ENCODE results near the gene NEK7. TPM values are rescaled to one million over a fixed set of nuclear protein-coding genes. Genes with fewer than 3 reads are reported as not detected.
A peak's percentile ranks its signal among the peaks of the same experiment; 100 is the strongest.

NEK7 gene
- total RNA-seq, 2 donors from 2014 or later = 45.5 to 60.1 TPM

- peaks cover 5 to 10% of the 10 kb centered on the region in 2 donors for H3K36me3 Mint-ChIP-seq
- ATAC-seq = peak in 1 of 2 donors; percentile 62
- DNase-seq (ENCODE audit: low spot score in 2 of 2) = no peak
- peaks cover 8 to 27% of the 10 kb centered on the region in 2 donors for H3K9me3 Mint-ChIP-seq
- H3K27ac Mint-ChIP-seq = no peak overlapping the region
Measured at GRCh38 chr1:198132060-198132781, 24.6 kb upstream of the NEK7 start.

- DNase-seq (ENCODE audit: low spot score in 2 of 2) (no peak), ATAC-seq (peak in 1 of 2 donors; percentile 68)
- no peak overlapping the region for H3K27ac Mint-ChIP-seq
- H3K36me3 Mint-ChIP-seq = peaks cover 5 to 14% of the 10 kb centered on the region in 2 donors
- peaks cover 8 to 34% of the 10 kb centered on the region in 2 donors for H3K9me3 Mint-ChIP-seq
Measured at GRCh38 chr1:198134252-198134651, 22.5 kb upstream of the NEK7 start.

- DNase-seq (ENCODE audit: low spot score in 2 of 2) = no peak
- peaks cover 10 to 17% of the 10 kb centered on the region in 2 donors for H3K36me3 Mint-ChIP-seq
- H3K9me3 Mint-ChIP-seq = peaks cover 8 to 39% of the 10 kb centered on the region in 2 donors
- no peak overlapping the region for H3K27ac Mint-ChIP-seq
- no peak for ATAC-seq
Measured at GRCh38 chr1:198135366-198135765, 21.4 kb upstream of the NEK7 start.

DNA sequence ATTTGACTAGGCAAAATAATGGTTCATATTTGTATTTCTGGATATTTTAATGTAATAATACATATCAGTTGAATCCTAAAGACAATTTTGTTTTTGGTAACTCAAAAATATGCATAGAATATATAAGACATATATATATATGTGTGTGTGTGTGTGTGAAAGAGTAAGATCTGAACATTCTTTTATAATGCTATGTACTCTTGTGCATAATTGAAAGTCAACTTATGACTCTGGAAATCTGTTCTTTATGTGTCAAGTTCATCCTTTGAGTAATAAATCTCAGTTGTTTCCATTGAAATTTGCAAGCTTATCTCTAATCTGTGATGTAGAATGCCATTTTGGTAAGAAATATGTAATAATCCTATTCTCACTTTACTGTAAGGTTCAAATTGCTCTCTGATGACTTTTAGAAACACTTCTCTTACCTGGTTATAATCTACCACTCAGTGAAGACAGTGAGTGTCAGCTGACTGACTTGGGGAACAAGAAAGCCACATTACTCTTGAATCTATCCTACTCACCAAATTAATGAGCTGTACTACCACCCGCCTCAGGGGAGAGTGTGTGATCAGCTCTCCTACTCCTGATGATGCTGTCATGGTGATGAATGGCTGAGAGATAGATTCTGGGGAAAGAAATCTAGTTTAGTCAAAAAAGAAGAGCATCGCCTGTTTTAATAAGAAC is 15.0 kb upstream of the NEK7 start:
- H3K36me3 Mint-ChIP-seq = peaks cover 7 to 9% of the 10 kb centered on the region in 2 donors
- DNase-seq (ENCODE audit: low spot score in 2 of 2) = no peak
- H3K27ac Mint-ChIP-seq = no peak overlapping the region
- H3K9me3 Mint-ChIP-seq = peaks cover 0 to 15% of the 10 kb centered on the region in 2 donors
- peak; percentile 24 to 76 for ATAC-seq

- no peak for DNase-seq (ENCODE audit: low spot score in 2 of 2)
- Mint-ChIP-seq H3K27ac (no peak overlapping the region), H3K9me3 (peaks cover 0 to 8% of the 10 kb centered on the region in 2 donors), H3K36me3 (peaks cover 7 to 9% of the 10 kb centered on the region in 2 donors)
- ATAC-seq = no peak
Measured at GRCh38 chr1:198143797-198144196, 13.0 kb upstream of the NEK7 start.

GRCh38 chr1:198147216-198147615 is 9.6 kb upstream of the NEK7 start:
- no peaks in the 10 kb centered on the region for H3K36me3 Mint-ChIP-seq
- H3K9me3 Mint-ChIP-seq = no peaks in the 10 kb centered on the region
- ATAC-seq (no peak), DNase-seq (ENCODE audit: low spot score in 2 of 2) (no peak)
- H3K27ac Mint-ChIP-seq = no peak overlapping the region

GRCh38 chr1:198150369-198150768 is 6.4 kb upstream of the NEK7 start:
- no peak overlapping the region for H3K27ac Mint-ChIP-seq

DNA sequence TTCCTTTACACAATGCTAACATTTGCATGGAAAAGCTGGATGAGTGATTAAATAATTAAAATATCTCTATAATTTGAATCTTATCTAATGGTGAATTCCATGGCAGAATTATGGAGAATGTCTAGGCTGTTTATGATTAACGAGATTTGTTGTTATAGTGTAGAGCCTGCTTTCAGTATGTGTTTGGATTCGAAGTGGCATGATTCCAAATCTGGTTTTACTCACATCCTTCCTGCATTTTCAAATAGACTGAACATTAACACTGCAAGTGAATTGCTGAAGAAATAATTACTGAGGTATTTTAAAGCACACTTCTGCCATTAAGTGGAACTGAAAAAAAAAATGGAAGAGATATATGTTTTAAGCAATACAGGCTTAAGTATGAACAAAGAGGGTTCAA is 5.1 kb upstream of the NEK7 start:
- DNase-seq (ENCODE audit: low spot score in 2 of 2) = no peak

More at GRCh38 chr1:198150369-198150768, 6.4 kb upstream of the NEK7 start:
- Mint-ChIP-seq H3K9me3 (no peaks in the 10 kb centered on the region), H3K36me3 (no peaks in the 10 kb centered on the region)
- ATAC-seq (no peak), DNase-seq (ENCODE audit: low spot score in 2 of 2) (no peak)

DNA sequence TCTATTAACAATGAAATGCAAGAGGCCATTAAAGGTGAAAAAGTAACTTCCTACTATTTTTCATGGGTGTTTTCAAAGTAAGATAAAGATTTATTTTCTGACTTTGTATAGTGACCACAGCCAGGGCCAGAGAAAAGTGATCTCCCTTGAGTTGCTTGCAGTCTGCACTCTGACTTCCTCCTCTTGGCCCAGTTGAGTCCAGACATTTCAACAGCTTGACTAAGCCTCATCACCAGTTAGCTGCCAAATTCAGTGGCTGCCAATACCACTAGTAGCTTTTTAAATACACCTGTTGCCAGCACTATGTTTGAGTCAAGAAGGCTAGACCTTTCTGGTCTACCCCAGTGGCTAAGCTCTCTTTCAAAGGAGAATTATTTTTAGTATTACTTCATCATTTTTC is 3.7 kb upstream of the NEK7 start:
- Mint-ChIP-seq H3K36me3 (peaks cover 9 to 14% of the 10 kb centered on the region in 2 donors), H3K9me3 (no peaks in the 10 kb centered on the region), H3K27ac (no peak overlapping the region)
- no peak for ATAC-seq
- no peak for DNase-seq (ENCODE audit: low spot score in 2 of 2)

More for the DNA sequence above, 5.1 kb upstream of the NEK7 start:
- Mint-ChIP-seq H3K9me3 (no peaks in the 10 kb centered on the region), H3K27ac (no peak overlapping the region), H3K36me3 (peaks cover 0 to 5% of the 10 kb centered on the region in 2 donors)
- ATAC-seq = no peak

DNA sequence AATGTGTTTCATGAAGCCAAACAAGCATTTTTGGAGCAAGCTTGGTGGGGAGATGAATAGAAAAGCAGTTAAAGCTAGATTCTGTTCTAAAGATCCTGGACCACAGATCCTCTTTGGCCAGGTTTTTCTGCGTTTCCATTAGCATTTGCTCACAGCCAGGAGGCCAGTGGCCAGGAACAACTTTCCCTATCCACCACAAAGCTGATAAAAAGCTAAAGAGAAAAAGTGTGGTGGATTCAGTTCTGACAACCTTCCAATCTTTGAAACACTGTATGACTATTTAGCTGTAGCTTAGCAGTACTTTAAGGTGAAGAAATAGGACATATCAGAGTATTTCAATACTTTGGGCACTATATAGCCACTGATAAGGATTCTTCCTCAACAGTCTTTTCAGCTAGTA is 3.0 kb upstream of the NEK7 start:
- no peak for ATAC-seq
- H3K27ac Mint-ChIP-seq = no peak overlapping the region
- no peak for DNase-seq (ENCODE audit: low spot score in 2 of 2)
- H3K9me3 Mint-ChIP-seq = no peaks in the 10 kb centered on the region
- H3K36me3 Mint-ChIP-seq = peaks cover 16 to 21% of the 10 kb centered on the region in 2 donors

- DNase-seq (ENCODE audit: low spot score in 2 of 2) (no peak), ATAC-seq (no peak)
- Mint-ChIP-seq H3K27ac (no peak overlapping the region), H3K36me3 (peaks cover 17 to 21% of the 10 kb centered on the region in 2 donors), H3K9me3 (no peaks in the 10 kb centered on the region)
Measured at GRCh38 chr1:198155253-198155652, 1.5 kb upstream of the NEK7 start.

DNA sequence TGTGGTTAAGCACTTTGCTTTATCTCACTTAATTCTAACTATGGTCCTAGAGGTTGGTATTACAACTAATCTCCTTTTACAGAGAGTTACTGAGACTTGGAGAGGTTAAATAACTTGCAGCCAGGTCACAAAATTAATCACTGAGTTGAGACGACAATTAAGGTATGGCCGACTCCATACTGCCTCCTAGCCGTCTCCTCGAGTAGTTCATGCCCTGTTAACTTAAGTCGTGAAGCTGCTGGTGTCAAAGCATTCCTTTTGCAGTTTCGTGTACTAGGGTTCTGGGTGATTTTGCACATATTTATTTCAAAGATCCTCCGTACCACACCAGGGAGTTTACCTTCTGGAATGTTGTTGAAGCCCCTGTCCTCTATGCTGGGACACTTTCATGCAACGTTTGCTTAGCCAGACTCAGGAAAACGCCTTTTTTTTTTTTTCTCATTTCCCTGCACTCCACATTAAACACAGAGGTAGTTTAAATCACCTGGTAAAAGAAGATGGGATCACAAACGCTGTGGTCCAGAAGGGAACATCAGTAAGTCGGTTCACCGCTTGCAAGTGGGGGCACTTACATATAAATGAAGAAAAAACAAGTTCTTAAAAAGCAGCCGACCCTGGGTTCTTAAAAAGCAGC is 570 bp upstream of the NEK7 start:
- no peaks in the 10 kb centered on the region for H3K9me3 Mint-ChIP-seq
- peak overlapping the region; percentile 81 to 96 for H3K27ac Mint-ChIP-seq
- ATAC-seq (peak; percentile 13 to 18), DNase-seq (ENCODE audit: low spot score in 2 of 2) (peak; percentile 68 to 69)
- peaks cover 17 to 21% of the 10 kb centered on the region in 2 donors for H3K36me3 Mint-ChIP-seq

DNA sequence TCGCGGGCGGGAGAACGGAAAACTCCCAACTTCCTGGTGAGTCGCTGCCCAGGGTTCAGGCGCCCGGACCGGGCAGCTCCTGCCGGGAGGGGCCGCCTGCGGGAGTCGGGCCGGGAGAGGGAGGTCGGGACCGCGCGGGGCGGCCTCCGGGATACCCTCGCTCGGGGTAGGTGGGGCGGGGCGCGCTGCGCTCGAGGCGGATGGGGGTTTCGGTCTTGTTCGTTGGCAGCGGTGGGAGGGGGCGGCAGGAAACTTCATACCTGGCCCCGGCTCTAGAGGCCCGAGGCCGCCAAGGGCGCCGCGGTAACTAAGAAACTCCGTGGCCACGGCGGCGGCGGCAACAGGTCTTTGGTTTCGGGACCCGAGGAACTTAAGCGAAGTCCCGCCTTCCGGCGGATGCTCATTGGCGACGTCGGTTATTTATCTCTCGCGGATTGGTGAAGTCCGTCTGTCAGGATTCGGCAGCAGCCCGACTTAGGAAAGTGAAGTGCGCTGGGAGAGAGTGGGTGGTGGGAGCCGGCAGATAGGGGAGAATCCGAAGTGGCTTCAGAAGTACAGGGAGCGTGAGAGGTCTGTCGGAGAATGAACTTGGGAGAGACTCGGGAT is 546 bp downstream of the NEK7 start:
- Mint-ChIP-seq H3K9me3 (no peaks in the 10 kb centered on the region), H3K27ac (peak overlapping the region; percentile 96 to 100), H3K36me3 (peaks cover 17 to 21% of the 10 kb centered on the region in 2 donors)
- ATAC-seq = peak; percentile 57 to 59
- DNase-seq (ENCODE audit: low spot score in 2 of 2) = peak; percentile 74 to 91

DNA sequence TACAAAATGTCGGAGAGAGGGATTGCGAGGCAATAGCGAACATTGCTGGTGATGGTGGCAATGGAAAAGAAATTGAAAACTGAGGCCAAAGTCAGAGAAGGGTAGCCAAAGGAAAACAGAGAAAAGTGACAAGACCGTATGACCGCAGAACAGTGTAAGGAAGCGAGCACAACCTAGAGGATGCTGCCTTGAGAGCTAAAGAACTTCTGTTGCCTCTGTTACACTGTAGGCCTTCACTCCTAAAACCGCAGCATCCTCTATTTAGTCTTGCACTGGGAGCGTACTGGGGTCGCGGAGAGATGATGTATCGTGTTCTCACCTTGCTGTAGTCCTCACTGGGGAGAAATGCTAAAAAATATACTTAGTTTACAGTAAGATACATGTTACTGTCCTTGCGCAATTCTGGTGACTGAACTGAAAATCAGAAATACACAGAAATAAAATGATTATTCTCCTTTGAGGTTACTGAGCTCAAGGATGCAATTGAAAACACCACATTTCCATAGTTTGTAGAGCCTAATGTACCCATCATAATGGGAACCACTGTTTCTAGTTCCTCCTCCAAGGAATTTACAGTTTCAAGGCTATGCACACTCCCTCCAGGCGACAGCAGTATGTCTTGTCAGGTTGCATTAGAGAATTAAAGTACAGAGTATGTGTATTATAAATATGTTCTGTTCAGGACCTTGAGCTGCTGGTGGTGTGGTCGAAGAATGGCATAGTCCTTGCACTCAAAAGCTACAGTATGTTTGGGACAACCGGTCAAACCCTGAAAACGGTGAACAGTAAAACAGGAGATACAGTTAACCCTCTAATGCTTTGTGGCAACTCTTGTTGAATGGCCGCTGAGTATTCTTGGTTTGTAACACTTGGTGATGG is 1.3 kb downstream of the NEK7 start:
- peaks cover 17 to 21% of the 10 kb centered on the region in 2 donors for H3K36me3 Mint-ChIP-seq
- H3K27ac Mint-ChIP-seq = peak overlapping the region; percentile 96 to 100
- ATAC-seq = peak in 1 of 2 donors; percentile 25
- no peaks in the 10 kb centered on the region for H3K9me3 Mint-ChIP-seq
- no peak for DNase-seq (ENCODE audit: low spot score in 2 of 2)

- DNase-seq (ENCODE audit: low spot score in 2 of 2) = peak; percentile 84 to 90
- H3K27ac Mint-ChIP-seq = peak overlapping the region; percentile 96 to 100
- H3K9me3 Mint-ChIP-seq = no peaks in the 10 kb centered on the region
- peaks cover 17 to 21% of the 10 kb centered on the region in 2 donors for H3K36me3 Mint-ChIP-seq
- peak; percentile 73 to 77 for ATAC-seq
Measured at GRCh38 chr1:198158735-198159589, 2.2 kb downstream of the NEK7 start.
